Activated naive CD8-positive, alpha-beta T cell treated with anti-CD3 and anti-CD28 coated beads, Interleukin-2, amount 50 U/mL, for 16 hours (primary cell): ENCODE results near the gene TCP11L1.
"Not testable (repeated sequence)": the region's sequence is repeated elsewhere in the genome, so short reads cannot be mapped to it uniquely, and the experiment has no call there.

Experiments used
- DNase-seq: peaks from one replicate; pipeline ENCODE4 v3.0.0-alpha.2; 2020; ENCODE audit warnings: low read depth, low spot score

Gene TCP11L1

DNA sequence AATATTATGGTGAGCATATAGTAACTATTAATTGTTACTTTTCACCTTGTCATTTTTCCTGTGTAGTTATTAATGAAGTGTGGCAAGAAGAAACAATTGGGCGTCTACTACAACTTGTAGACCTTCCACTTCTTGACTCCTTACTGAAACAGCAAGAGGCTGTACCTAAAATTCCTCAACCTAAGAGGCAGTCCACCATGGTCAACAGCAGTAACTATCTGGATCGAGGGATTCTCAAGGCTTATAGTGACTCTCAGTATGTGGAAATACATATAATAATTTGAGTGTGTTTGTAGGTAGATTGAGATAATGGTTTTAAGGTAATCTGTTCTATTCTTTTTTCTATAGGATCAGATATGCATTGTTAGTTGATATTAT is 10.8 kb upstream of the TCP11L1 start:
- no peak for DNase-seq

DNA sequence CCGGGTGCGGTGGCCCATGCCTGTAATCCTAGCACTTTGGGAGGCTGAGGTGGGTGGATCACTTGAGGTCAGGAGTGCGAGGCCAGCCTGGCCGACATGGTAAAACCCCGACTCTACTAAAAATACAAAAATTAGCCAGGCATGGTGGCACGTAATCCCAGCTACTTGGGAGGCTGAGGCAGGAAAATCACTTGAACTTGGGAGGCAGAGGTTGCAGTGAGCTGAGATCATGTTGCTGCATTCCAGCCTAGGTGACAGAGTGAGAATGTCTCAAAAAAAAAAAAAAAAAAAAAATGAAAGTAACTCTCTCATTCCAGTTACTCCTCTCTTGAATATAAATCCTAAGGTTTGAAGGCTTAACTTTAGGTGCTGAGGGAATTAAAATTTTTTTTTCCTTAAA is 10.2 kb upstream of the TCP11L1 start:
- DNase-seq = not testable (repeated sequence)

DNA sequence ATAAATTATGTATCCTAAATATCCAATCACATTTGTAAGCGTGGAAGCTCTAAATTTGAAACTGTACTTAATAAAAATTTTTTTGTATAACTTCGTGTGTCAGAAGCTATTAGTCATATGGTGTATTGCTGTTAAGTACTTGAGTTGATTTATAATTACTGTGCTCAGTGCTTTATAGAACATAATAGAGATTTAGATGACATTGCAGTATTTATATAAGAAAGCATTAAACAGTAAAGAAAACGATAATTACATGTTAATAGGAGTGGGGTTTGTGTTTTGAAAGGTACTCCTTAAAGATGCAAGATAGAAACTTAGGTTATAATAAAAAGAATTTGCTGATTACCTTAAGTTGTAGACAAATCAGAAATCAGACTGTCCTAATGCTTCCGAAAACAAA is 5.9 kb upstream of the TCP11L1 start:
- no peak for DNase-seq

- DNase-seq = no peak
These were observed 4.4 kb upstream of the TCP11L1 start for GRCh38 chr11:33035011-33035410.

DNA sequence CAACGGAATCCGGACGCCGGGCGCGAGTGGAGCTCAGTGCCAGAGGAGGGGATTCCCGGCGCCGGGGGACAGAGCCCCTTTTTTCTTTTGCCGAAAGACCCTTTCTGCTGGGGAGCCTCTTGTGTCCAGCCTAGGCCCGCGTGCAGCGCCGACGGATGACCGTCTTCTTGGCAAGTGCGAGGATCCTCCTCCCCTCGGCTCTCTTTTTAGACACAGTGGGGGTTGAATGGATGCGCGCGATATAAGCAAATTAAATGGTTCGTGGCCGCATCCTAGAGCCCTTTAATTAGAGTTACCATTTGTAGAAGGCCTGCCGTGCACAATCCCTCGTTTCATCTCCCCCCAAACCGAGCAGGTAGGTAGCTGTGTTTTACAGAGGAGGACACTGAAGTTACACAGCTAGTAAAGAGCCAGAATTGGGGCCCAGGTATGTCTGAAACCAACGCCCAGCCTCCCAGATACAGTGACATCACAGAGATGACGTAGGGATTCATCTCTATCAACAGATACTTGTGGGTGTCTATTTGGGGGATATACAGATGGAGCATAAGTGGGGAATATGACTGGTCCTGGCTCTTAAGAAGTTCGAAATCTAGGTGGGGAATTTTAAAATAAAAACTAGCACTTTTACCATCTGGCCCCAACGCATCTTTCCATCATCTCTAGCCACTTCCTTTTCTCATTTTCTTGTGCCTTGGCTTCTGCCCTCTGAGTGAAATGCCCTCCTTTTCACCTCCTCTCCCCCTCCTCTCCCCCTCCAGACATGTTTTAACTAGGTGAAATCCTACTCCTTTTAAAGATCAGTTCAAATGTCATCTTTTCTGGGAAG is 875 bp downstream of the TCP11L1 start:
- DNase-seq = no peak

DNA sequence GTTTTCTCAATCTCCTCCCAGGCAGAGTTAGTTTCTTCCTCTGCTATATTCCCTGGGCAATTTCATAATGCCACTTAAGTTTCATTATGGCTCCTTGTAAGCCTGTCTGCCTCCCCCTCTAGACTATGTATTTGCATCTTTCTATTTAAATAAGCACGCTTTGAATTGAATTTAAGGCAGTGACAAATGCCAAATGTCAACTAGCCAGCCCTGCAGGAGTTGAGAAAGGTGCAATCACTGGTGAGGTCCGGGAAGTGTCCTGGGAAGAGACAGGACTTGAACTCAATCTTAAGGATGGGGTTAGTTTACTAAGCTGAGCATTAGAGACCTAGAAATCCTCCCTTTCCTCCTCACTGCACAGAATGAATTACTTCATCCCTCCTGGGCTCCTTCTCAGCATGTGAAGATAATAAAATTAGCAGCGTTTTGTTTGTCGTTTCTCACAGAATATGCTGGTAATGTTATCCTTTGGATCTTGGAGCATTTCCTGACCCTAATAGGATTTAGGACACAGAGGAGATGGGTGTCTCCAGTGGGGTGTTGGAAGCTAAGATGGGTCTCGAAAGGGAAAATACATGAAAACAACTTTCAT is 1.6 kb downstream of the TCP11L1 start:
- DNase-seq = no peak

- DNase-seq = no peak
These were observed 4.0 kb downstream of the TCP11L1 start for GRCh38 chr11:33043221-33043830.

DNA sequence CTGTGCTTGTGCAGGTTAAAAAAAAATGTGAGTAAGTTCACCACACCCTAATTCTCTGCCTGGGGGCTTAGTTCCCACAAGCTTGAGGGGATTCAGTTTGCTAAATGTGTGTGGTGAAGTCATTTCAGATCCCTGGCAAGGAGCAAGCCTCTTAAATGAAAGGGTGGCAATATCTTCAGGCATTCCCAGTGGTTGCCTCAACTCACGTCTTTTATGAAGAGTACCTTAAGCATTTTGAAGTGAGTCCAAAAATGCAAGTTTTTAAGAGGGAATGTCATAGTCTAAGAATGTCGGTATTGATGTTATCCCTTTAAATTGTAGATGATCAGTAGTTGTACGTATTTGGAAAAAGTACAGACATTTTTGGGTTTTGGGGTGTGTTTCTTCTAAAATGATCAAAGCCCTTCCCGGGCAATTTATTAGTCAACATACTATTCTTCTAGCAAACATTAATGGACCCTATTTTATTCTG is 4.9 kb downstream of the TCP11L1 start:
- DNase-seq = no peak

DNA sequence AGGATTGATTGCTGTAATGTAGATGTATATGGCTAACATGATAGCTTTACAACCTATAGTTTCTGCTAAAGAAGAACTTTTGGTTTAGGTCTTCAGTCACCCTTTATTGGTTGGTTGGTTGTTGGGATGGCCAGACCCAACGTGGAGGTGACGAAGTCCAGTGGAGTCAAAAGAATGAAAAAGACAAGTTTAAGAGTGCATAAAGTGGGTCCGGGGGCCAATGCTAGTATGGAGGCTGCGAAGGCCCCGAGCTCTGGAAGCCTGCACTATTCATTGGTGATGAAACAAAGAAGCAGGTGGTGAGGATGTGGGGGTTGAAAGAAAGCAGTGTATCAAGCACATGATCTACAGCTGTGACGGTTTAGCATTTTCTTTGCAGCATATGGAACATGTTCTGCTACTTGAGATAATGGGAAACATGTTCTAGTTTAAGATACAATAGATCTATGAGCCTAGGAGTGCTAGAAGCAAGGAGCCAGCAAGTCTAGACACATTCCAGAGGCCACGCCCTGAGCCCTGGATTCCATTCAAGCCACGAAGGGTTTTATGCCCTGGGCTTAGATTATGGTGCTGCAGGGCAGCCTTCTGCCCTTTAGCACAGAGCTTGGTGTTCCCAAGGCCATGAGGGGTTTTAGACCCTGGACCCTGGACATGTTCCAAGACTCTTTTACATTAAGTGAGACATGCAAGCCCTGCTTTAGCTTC is 6.3 kb downstream of the TCP11L1 start:
- DNase-seq = no peak

DNA sequence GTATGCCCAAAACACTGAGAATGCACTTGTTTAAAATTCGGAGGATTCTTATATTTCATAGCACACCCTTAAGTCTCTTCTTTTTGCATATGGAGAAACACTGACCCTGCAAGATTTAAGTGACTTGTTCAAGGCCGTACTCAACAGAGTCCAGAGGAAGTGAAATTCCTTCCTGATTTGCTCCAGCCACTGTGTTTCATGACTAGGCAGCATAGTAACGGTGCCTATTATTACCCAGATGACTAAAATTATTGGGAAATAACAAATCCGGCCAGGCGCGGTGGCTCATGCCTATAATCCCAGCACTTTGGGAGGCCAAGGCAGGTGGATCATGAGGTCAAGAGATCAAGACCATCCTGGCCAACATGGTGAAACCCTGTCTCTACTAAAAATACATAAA is 9.3 kb downstream of the TCP11L1 start:
- not testable (repeated sequence) for DNase-seq

DNA sequence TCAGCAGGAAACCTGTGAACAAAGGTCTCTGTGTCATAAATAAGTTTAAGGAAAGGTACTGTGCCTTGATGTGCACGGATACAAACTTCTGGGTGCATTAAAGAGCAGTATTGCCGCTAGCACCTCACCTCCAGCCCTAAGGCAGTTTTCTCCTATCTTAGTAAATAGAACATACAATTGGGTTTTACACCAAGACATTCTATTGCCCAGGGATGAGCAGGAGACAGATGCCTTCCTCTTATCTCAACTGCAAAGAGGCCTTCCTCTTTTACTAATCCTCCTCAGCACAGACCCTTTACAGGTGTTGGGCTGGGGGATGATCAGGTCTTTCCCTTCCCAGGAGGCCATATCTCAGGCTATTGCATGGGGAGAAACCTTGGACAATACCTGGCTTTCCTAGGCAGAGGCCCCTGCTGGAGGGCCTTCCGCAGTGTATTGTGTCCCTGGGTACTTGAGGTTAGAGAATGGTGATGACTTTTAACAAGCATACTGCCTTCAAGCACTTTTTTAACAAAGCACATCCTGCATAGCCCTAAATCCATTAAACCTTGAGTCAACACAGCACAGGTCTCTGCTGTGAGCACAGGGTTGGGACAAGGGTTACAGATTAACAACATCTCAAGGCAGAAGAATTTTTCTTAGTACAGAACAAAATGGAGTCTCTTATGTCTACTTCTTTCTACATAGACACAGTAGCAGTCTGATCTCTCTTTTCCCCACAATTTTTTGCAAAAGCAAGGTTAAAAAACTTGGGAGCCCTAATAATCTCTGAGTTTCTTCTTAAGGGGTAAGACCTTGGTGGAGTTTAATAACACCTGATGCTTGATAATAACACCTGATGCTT is 10.4 kb downstream of the TCP11L1 start:
- not testable (repeated sequence) for DNase-seq

DNA sequence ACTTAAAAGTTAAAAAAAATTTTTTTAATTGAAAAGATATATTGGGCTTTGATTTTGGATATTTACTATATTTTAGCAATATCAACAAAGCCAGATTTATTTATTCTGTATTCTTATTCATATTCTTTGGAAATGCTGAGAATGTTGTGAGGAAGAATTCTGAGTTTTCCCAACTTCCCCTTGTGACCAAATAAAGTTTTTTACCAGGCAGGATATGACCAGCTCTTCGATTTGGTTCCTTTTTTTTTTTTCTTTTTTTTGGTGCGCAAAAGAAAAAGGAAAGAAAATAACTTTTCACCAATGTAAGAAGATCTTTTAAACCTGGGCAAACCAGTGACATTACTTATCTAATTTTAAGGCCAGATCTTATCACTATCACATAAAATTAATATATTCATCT is 12.9 kb downstream of the TCP11L1 start:
- no peak for DNase-seq

- DNase-seq = no peak
These were observed 16.0 kb downstream of the TCP11L1 start for GRCh38 chr11:33055375-33055774.

- DNase-seq = no peak
These were observed 17.9 kb downstream of the TCP11L1 start for GRCh38 chr11:33057284-33057683.

DNA sequence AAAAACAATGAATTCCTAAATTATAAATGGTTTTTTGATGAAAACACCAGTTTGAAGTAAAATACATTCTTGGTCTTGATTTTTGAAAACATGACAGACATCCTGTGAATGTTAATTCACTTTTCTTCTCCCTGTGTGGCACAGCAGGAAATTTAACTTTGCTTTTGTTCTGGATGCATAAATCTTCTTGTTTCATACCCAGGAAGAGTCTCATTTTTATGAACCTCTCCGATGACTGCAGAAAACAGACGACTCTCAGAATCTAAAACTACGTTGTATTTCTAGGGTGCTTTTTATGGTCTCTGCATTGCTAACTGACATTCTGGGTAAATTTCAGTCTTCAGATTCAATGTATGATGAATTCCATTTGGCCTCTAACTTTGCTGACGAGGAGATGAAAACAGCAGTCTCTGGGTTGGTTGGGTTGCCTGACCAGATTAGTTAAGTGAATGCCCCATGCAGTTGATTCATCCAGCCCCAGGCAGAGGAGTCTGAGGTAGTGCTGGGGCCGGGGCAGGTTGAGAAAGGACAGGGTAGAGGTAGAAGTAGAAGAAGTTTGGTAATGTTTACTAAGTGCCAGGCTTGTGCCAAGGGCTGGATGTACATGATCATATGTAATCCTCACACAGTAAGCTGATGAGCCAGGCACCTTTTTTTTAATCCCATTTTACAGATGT is 20.1 kb downstream of the TCP11L1 start:
- no peak for DNase-seq

- no peak for DNase-seq
These were observed 20.9 kb downstream of the TCP11L1 start for GRCh38 chr11:33060271-33060670.

- no peak for DNase-seq
These were observed 22.8 kb downstream of the TCP11L1 start for GRCh38 chr11:33062137-33062536.

GRCh38 chr11:33063326-33063881 is 24.0 kb downstream of the TCP11L1 start:
- no peak for DNase-seq

- no peak for DNase-seq
These were observed 24.9 kb downstream of the TCP11L1 start for GRCh38 chr11:33064033-33064825.

GRCh38 chr11:33064866-33065265 is 25.5 kb downstream of the TCP11L1 start:
- no peak for DNase-seq
